ENCODE data around the gene TBX5.

TBX5 gene

DNA sequence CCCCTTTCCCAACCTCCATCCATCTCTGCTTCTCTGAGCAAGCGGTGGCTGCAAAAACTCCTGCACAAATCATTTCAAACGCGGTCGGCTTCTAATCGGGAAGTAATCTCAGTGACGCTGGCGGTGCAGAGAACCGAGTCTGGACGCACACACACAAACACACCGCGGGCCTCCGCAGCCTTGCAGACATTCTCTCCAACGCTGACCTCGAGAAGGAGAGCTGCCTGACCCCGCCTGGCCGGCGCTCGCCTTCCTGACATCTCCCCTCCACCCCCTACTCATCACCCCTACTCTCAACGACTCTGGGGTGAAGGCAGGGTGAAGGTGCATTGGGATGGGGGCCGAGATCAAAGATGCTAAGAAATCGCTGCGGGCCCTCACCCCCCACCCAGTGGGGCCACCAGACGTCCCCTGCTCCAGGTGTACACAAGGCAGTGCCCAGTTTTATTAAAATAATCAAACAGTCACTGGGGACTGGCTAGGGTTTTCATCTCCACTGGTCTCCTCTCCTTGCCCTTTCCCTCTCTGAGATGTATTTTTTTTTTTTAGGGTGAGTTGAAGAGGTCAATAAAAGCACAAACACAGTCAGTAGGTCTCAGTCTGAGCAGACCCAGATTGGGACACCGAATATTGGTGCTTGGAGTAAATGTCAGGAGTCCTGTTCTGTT is 506 bp upstream of the TBX5 start:
- DNase-seq (ENCODE audit: low read depth, low spot score) = no peak

DNA sequence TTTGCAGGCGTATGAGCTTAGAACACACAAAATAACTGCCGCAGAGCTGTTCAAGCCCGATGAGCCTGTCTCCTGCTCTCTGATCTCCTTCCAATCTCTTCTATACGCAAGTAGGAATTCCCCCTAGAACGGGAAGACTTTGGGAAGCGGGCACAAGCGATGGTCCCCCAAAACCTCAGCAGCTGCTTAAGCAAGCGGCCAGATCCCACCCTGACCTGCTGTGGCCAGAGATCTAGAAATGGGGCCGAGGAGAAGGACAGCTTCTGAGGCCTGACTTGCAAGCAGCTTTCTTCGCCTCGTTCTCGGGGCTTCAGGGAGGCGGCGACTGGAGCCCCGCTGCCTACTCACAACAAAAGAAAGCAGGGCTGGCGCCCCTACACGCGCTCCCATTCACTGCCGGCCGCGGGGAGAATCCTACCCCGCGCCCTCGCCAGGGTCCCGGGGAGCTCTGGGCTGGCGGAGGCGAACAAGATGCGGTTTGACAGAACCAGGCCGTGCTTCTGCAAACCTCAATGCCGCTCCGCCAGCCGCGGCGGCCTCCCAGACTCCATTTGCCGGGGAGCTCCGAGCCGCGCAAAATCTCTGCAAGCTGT is 922 bp downstream of the TBX5 start:
- no peak for DNase-seq (ENCODE audit: low read depth, low spot score)

DNA sequence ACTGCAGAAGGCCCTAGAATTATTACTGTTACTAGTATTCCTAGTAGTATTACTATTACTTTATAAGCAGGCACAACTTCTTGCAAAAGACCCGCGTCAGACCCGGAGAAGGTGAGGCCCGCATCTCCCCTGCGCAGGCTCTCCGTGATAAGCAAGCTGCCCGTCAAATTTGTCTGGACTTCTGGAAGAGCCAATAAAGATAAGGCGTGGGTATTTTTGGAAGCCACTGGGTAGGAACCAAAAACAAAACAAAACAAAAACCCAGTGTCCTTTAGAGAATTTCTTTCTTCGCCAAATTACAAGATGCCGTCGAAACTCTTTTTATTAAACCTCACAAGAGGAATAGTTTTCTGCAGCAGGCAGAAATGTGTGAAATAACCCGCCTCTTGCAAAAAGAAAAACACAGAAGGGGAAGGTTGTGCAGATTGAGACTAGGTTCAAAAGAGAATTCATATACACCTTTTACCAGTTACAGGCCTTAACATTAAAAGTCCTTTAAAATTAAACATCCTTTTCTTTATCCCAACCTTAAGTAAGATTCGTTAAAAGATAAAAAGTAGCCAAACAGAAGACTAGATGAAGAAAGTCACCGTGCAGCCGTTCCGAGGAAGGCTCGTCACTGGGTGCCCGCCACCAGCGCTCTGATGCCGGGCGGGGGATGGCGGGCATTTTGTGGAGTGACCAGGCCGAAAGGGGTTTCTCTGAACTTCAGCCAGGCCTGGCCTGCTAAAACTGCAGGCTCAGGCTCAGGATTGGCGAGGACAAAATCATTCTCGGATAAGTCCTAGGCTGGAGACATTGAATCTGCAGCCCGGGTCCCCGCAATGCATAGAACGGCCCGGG is 1.6 kb downstream of the TBX5 start:
- DNase-seq (ENCODE audit: low read depth, low spot score) = no peak

DNA sequence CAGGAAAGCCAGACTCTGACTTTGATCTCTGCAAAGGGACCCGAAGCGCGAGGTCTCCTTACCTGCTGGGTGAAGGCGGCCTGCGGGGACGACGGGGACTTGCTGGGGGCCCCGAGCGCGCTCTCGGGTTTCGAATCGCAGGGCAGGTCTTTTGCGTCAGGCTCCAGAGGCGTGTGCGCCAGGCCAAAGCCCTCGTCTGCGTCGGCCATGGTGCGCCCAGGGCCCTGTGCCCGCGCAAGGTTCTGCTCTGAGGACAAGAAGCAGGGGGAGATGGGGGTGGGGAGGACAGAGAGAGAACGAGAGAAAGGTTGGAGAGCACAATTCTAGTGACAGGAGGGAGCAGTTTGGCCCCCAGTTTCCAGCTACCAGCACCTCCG is 2.3 kb downstream of the TBX5 start:
- no peak for DNase-seq (ENCODE audit: low read depth, low spot score)

DNA sequence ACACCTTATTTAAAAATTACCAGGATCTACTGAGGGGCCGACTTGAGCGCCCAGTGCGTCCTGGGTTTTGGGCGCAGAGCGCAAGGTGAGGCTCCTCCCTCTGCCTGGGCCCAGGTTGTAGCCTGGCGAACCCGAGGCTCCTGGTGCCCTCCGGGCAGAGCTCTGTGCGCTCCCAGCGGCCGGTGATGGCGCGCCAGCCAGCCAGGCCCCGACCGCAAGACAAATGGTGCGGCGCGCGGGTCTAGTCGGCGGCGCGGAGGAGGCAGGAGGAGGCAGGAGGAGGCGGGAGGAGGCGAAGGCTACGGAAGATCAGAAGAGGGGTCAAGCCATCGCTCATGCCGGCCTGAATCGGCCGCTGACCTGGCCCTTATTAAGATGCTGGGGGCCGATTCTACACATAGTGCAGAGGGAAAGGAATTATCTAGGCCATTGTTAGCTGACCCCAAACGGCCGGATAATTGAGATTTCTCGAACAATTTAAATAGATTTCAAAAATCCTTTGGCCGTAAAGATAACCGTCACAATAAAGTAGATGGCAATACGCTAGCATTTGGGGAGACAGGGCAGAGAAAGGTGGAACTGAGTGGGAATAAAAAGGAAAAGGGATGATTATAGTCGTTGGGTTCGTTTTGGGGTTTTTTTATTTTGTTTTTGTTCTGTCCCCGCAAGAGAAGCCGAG is 2.8 kb downstream of the TBX5 start:
- DNase-seq (ENCODE audit: low read depth, low spot score) = no peak

DNA sequence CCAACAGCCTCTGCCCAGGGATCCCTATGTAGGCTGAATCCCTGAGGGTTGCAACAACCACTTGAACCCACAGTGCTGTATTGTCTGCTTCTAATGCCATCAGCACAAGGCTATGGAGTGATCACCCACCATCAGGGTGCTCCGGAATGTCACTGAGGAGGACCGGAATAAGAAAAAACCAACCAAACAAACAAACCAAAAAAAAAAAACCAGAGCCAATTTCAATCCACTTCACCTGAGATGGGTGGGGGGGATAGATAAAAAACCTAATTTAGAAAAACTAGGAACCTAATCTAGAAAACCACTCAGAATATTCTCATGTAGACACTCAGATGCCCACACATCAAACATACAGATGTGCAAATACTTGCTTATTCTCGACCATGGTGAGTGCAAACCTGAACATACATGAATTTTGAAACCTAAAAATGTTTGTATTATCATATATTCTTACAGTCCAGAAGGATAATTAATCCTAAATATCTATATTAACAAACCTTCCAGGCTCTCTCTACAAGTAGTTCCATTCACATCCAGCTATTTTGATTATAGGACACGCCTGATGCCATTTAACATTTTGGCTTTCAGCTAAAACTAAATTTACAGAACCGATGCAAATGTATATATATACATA is 3.7 kb downstream of the TBX5 start:
- DNase-seq (ENCODE audit: low read depth, low spot score) = no peak

DNA sequence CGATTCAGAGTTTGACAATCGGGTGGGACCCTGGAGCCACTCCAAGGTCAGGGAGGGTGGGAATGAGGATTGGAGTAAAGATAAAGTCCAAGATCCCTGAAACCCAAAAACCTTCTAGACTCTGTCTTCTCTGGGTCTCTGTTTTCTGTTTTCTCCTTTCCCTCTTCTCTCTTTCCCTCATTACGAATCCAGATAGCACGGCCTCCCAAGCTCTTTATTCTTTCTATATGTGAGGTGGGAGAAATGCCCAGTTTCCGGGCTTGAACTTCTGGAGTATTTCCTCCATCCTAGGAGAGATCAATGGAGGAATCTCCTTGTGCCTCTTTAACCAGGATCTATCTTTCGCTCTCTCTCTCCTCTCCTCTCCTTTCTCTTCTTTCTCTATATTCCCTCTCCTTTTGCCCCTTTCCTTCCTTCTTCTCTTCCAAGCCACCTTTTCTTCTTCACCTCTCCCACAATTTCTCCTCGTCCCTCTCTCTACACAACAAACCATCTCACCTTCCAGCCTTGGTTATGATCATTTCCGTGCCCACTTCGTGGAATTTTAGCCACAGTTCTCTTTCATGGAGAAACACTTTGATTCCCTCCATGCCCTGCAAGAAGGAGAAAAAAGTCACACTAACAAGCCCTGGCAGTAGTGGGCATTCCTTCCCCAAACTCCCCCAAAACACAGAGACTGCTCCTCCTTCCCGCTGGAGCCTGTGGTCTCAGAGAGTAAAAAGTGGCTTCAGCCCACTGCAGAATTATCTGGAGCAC is 4.4 kb downstream of the TBX5 start:
- DNase-seq (ENCODE audit: low read depth, low spot score) = no peak

DNA sequence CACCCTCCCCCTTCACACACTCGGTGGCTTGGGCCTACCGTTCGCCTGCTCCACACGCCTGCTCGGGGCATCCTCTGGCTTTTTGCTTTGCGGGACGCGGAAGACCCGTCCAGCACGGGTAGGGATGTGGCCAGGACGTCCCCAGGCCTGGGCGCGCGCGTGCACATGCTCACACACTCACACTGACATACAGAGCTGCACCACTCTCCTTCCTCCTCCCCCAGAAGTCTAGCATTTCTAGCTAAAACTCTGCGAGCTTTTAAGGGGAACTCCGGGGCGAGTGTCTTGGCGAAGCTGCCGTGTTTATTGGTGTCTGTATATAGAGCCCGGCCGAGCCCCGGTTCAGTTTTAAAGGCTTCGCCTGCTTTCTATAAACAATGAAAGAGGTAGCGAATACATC is 5.0 kb downstream of the TBX5 start:
- no peak for DNase-seq (ENCODE audit: low read depth, low spot score)

DNA sequence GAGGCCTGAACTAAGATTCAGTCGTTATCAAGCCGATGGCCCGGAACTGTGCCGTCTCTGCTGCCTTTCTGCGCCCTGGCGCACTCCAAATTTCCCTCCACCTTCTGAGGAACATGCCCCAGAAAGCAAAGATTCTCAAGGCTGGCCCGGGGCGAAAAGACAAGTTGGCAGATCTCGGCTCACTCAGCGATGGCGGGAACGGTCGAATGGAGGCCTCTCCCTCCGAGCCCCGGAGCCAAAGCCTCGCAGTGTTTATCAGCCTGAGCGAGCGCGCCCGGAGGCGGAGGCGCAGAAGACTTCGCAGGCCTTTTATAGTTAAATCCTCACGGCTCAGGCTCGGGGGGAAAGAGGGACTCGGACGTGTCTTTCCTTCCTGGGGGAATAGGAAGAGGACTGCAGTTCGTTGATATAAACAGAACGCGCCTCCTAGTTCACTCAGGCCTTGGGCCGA is 5.6 kb downstream of the TBX5 start:
- no peak for DNase-seq (ENCODE audit: low read depth, low spot score)

DNA sequence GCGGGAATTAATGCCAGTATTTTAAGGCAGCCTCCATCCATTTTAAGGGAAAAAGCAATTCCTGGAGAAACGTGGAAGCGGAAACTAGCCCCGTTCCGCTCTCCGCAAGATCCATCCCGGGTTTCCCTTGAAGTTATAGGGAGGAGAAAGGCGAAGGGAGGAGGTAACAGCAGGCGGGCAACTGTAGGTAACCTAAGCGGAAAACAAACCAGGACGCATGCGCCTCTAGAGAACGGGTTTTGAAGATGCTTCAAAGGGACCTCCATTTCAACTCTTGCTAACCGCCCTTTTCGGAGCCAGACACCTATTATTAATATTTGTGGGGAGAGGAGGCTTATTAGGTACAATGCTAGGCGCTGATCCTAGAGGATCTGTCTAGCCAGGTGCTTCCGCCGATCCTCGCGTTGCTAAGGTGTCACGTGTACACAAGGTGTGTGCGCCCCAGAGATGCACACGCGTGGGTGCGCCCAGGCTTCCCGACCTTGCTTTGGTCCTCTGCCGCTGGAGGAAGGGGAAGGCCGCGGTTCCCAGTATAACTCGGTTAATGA is 6.2 kb downstream of the TBX5 start:
- no peak for DNase-seq (ENCODE audit: low read depth, low spot score)

DNA sequence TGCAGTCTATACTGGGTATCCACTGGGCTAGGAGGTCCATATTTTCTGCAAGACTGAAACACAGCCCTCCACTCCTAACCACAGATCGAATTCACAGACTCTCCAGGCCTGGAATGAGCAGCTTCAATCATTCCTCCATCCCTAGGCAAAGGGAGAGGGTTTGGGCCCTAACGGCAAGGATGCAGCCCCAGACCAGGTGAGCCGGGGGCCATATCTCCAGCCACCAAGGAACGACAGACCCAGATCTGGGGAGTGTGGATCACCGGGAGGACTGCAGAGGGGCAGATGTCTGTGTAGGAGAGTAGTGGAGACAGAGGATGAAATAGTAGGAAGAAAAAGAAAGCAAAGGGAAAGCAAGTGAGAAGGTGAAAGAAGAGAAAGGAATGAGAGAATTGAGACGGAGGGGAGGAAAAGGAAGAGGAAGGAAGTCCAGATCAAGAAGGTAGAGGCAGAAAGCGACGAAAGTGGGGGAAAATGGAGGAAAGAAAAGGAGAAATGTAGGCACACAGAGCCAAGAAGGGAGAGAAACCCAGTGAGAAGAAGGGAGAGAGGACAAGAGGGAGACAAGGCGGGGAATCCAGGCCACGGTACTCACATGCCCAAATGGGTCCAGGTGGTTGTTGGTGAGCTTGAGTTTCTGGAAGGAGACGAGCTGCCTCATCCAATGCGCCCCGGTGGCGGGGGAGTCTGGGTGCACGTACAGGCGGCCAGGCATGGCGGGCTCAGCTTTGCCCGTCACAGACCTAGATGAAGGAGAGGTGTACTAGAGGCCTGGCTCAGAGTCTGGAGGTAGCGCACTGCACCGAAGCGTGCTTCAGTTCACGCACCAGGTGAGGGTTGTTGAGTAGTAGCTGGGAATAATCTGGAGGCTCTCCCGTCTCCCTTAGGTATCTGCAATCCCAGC is 7.7 kb downstream of the TBX5 start:
- no peak for DNase-seq (ENCODE audit: low read depth, low spot score)

DNA sequence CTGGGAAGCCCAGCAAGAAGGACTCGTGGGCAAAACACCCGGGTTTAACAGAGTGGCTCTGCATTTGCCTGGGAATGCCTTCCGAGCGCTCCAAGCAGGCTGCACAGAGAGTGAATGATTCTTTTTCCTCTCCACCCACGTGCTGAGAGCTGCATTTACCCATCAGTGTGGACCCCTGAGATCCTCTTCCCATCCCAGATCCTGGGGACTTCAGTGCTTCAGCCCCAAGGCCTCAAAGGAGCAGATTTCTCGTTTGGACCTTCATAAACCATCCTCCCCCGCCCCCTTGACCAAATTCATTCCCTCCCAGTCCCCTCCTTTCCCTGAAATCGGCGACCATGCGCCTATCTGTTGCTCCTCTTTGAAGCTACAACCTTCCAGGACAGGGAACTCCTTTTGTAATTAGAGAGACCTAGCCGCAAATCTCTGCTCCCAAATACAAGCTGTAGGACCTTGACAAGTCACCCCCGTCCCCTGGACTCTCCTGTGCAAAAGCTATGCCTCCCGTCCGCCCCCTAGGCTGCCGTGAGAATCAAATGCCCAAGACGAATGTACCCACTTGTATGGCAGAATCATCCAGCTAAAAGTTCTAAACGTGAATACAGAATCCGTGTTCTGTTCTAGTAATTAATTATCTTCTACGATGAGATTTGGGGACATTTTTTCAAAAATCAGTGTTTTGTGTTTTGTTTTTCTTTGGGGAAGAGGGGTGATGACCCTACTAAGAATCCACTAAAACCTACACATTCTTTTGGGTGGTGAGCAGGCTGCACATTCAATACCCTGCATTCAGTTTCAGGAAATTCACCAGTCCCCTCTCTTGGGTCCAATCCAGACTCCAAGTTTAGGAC is 8.8 kb downstream of the TBX5 start:
- DNase-seq (ENCODE audit: low read depth, low spot score) = no peak

DNA sequence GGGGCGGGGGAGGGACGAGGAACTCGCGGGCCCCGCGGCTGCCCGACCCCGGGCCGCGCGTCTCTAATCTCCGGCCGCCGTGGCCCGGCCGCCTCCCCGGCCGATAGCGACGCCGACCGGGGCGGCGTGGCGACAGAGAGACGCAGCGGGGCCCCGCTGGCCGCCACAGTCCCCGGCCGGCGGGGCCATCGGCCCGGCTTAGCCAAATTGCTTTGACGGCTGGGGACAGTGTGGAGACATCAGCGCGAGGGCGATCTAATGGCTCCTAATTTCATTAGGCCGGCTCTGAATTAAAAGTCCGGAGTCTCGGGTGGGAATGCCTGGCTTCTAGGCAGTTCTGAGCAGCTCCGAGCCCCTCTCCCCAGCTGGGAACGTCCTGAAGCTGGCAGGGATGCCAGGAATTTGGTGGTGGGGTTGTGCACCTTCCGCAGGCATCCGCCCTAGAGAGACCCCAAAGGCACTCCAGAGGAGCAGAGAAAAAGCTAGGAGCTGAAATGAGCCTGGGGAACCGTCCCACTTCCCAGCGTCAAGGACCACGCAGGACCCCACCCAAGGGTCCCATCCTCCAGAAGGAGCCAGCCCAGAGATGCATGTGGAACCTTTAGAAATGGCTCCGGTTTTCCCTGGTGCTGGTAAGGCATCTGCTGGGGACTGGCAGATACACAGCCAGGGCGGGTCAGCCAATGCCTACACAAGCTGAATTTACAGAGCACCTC is 9.6 kb downstream of the TBX5 start:
- no peak for DNase-seq (ENCODE audit: low read depth, low spot score)

DNA sequence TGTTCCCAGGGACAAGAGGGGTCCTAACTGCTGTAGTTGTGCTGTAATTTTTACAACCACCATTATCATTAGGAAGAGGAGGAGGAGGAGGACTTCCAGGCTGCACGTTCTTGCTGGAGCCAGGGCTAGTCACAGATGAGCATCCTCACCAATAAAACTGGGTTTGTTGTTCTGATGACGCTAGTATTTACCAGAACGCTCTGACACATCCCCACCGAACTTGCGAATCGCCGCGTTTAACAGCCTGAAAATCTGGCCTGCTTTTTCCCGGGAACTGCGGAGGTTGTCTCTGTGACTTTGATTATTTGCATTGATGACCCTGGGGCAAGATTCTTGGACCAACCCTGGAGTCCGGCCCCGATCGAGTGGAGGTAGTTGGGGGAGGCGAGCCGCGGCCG is 10.2 kb downstream of the TBX5 start:
- no peak for DNase-seq (ENCODE audit: low read depth, low spot score)

DNA sequence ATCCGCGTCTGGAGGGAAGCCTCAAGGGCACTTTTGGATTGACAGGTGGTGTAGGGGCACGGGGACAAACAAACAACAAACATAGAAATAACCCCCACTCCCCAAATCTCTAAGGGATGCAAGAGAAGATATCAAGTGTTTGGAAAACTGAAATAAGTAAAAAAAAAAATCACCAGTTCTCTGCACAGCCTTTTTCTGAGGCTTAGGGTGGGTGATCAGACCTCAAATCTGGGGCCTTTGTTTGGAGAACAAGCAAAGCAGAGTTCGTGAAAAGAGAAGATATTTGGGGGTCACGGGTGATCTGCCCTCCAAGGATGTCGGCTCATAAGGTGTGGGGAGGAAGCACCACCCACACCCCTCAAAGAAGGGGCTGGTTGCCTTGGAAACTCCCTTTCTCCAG is 10.7 kb downstream of the TBX5 start:
- DNase-seq (ENCODE audit: low read depth, low spot score) = no peak

DNA sequence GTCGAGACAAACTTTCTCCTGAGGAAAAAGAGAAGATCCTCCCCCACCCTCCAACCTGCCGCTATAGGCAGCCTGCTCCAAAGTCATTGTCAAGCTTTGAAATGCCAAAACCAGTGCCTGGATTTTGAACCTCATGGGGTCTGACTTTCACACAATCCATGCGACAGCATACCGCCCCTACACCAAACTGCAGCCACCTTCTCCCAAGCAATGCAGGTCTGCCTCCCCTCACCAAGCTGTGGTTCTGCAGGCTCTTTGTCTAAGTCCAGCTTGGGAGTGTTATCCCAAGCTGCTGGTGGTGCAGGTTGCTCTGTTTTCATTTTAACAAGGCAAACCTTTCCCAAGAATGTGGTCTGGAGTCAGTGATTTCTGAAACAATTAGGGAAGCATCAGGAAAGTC is 12.4 kb downstream of the TBX5 start:
- DNase-seq (ENCODE audit: low read depth, low spot score) = no peak

DNA sequence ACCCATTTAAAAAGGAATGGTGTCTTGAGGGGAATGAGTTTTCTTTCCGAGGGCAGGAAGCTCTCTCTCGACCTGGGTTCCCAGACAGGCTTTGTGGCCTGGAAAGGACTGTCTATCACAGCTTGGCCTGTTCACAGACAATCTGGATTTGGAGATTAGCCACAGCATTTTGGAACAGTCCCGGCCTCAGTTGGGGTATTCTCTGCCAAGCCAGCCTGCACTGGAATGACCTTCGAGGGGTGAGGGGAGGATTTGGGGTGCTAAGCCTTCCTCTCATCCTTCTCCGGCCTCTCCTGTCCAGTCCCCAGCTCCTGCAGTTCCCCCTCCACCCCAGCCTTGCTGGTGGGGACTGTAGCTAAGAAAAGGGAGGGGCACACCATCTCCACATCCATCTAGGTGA is 13.0 kb downstream of the TBX5 start:
- DNase-seq (ENCODE audit: low read depth, low spot score) = no peak

DNA sequence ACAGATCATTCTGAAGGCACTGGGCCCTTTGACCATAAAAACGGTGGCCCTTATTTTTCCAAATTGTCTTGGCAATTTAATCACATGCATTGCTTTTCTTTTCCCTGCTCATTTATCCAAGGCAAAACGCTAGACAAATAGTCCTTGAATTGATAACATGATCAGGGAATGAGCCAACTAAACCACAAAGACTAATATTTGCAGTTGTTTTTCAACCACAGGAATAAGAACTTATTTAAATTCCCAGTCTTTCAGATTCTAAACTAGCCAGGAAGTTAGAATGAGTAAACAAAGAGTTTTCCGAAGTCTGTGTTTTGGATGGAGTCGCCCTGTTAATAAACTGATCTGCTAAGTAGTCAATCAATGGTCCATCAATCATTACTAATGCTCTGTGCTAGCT is 14.9 kb downstream of the TBX5 start:
- DNase-seq (ENCODE audit: low read depth, low spot score) = no peak
